Measurements from ENCODE around the gene ALKBH8. TPM values are rescaled to one million over a fixed set of nuclear protein-coding genes. Genes with fewer than 3 reads are reported as not detected.
"Not testable (repeated sequence)": the region's sequence is repeated elsewhere in the genome, so short reads cannot be mapped to it uniquely, and the experiment has no call there.

ALKBH8 gene
- total RNA-seq, 1 donor from 2014 or later, result 9.8 TPM

- DNase-seq (ENCODE audit: low read depth), result no peak
Measured at GRCh38 chr11:107508201-107508857, 57.2 kb downstream of the ALKBH8 start.

- DNase-seq (ENCODE audit: low read depth), result no peak
Measured at GRCh38 chr11:107505647-107506225, 59.8 kb downstream of the ALKBH8 start.

- DNase-seq (ENCODE audit: low read depth), result no peak
Measured at GRCh38 chr11:107504981-107505380, 60.6 kb downstream of the ALKBH8 start.

GRCh38 chr11:107501713-107502112 lies 63.8 kb downstream of the ALKBH8 start:
- no peak for DNase-seq (ENCODE audit: low read depth)

- not testable (repeated sequence) for DNase-seq (ENCODE audit: low read depth)
Measured at GRCh38 chr11:107497371-107497770, 68.2 kb downstream of the ALKBH8 start.

GRCh38 chr11:107496011-107496410 lies 69.5 kb downstream of the ALKBH8 start:
- peak; percentile 93 for DNase-seq (ENCODE audit: low read depth)

- peak; percentile 76 for DNase-seq (ENCODE audit: low read depth)
Measured at GRCh38 chr11:107494055-107494454, 71.5 kb downstream of the ALKBH8 start.

- DNase-seq (ENCODE audit: low read depth), result peak; percentile 78
Measured at GRCh38 chr11:107493117-107493516, 72.4 kb downstream of the ALKBH8 start.

GRCh38 chr11:107490836-107491235 lies 74.7 kb downstream of the ALKBH8 start:
- no peak for DNase-seq (ENCODE audit: low read depth)

GRCh38 chr11:107482234-107482633 lies 83.3 kb downstream of the ALKBH8 start:
- DNase-seq (ENCODE audit: low read depth), result no peak

GRCh38 chr11:107478922-107479321 lies 86.6 kb downstream of the ALKBH8 start:
- DNase-seq (ENCODE audit: low read depth), result no peak

GRCh38 chr11:107477820-107478219 lies 87.7 kb downstream of the ALKBH8 start:
- DNase-seq (ENCODE audit: low read depth), result no peak

GRCh38 chr11:107473792-107474191 lies 91.7 kb downstream of the ALKBH8 start:
- DNase-seq (ENCODE audit: low read depth), result no peak

- no peak for DNase-seq (ENCODE audit: low read depth)
Measured at GRCh38 chr11:107472966-107473365, 92.6 kb downstream of the ALKBH8 start.

GRCh38 chr11:107468596-107468995 lies 96.9 kb downstream of the ALKBH8 start:
- DNase-seq (ENCODE audit: low read depth), result no peak

GRCh38 chr11:107467696-107468095 lies 97.8 kb downstream of the ALKBH8 start:
- no peak for DNase-seq (ENCODE audit: low read depth)

GRCh38 chr11:107466275-107466866 lies 99.2 kb downstream of the ALKBH8 start:
- not testable (repeated sequence) for DNase-seq (ENCODE audit: low read depth)

- peak; percentile 99 for DNase-seq (ENCODE audit: low read depth)
Measured at GRCh38 chr11:107457558-107458271, 107.8 kb downstream of the ALKBH8 start, which contains the start of gene CWF19L2. Gene CWF19L2, minus strand, starts transcription at chr11:107457825. Its CDS starts 9 bp downstream, at chr11:107457816.

GRCh38 chr11:107457205-107457557 lies 108.4 kb downstream of the ALKBH8 start:
- peak; percentile 21 for DNase-seq (ENCODE audit: low read depth)

- no peak for DNase-seq (ENCODE audit: low read depth)
Measured at GRCh38 chr11:107453594-107454286, 111.8 kb downstream of the ALKBH8 start.

All from renal cortical epithelial cell (primary cell).